ENCODE data around the gene GRN. TPM values are rescaled to one million over a fixed set of nuclear protein-coding genes. Genes with fewer than 3 reads are reported as not detected.

GRN gene
- total RNA-seq, 1 experiment from 2014 or later = 194 TPM

DNA sequence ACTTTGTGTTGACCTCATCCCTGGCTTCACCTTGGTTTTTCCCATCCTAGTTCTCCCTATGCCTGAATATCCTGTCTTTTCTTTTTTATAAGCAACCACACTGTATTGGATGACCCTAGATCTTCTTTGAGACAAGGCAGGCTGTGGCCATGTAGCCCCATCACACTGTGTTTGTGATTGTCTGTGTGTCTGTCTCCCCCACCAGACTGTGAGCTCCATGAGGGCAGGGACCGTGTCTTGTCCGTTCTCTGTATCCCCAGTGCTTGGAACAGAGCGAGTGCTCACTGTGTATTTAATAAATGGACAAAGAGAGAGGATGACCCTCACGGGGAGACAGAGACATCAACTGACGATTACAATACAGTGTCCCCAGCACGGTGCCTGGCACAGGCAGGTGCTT is 27.6 kb upstream of the GRN start:
- no peaks in the 10 kb centered on the region; the same call in 1 of the 2 replicates for H3K36me3 ChIP-seq (ENCODE audit: insufficient read depth, low read length)
- no peak for DNase-seq
- no peak overlapping the region for H3K4me2 ChIP-seq (ENCODE audit: low read depth, low read length, poor library complexity, severe bottlenecking)
- H3K9me2 ChIP-seq (replicated peaks; ENCODE audit: insufficient read depth, low read length) = no peaks in the 10 kb centered on the region
- no peak overlapping the region for H3K9ac ChIP-seq (ENCODE audit: low read length)
- no peak overlapping the region for H2AFZ ChIP-seq (ENCODE audit: low read length)
- no peaks in the 10 kb centered on the region for H3K27me3 ChIP-seq (ENCODE audit: low read length)
- H3K4me1 ChIP-seq (ENCODE audit: low read length) = peaks cover 12% of the 10 kb centered on the region
- H3K79me2 ChIP-seq (ENCODE audit: low read length) = no peaks in the 10 kb centered on the region
- no peaks in the 10 kb centered on the region for H4K20me1 ChIP-seq (ENCODE audit: insufficient read depth, low read depth, low read length)
- no peaks in the 10 kb centered on the region for H3K9me3 ChIP-seq (ENCODE audit: low read length)
- H3K4me3 ChIP-seq (ENCODE audit: low read length) = no peak overlapping the region
- H3K27ac ChIP-seq (ENCODE audit: low read length) = no peak overlapping the region

DNA sequence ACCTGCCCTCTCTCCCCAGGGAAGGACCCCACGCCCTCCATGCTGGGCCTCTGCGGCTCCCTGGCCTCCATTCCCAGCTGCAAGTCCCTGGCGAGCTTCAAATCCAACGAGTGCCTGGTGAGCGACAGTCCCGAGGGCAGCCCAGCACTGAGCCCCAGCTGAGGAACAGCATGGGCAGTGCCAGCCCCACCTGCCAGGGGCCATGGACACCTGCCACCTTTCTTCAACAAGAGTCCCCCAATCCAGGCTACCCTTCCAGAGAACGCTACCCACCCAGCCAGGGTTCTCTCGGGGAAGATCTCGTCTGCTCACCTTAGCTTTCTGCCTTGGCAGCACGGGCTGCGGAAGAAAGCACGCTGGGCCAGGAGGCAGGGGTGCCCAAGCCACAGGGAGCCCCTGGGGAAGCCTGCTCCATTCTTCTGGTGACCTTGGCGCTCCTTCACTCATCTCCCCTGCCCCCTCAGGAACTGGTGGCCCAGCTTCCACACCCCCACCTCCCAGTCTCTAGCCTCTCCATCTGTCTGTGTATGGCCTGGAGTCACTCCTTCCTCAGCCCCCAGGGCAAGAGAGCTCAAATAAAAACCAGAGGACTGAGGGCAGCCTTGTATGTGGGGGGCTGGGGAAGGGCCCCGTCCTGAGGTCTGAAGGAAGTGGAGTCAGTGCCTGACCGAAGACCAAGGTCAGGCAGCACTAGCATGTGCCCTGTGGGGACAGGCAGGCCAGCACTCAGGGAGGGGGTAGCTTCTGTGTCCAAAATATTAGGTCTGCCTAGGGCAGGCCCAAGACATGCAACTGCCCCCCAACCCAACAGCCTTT is 26.8 kb upstream of the GRN start:
- Histone ChIP-seq H3K9me2 (replicated peaks; ENCODE audit: insufficient read depth, low read length) (no peaks in the 10 kb centered on the region), H3K79me2 (ENCODE audit: low read length) (peaks cover under 1% of the 10 kb centered on the region), H3K9me3 (ENCODE audit: low read length) (no peaks in the 10 kb centered on the region), H3K9ac (ENCODE audit: low read length) (no peak overlapping the region), H3K36me3 (ENCODE audit: insufficient read depth, low read length) (no peaks in the 10 kb centered on the region; the same call in 1 of the 2 replicates), H2AFZ (ENCODE audit: low read length) (no peak overlapping the region), H3K4me3 (ENCODE audit: low read length) (no peak overlapping the region), H4K20me1 (ENCODE audit: insufficient read depth, low read depth, low read length) (no peaks in the 10 kb centered on the region), H3K4me2 (ENCODE audit: low read depth, low read length, poor library complexity, severe bottlenecking) (no peak overlapping the region), H3K27me3 (ENCODE audit: low read length) (no peaks in the 10 kb centered on the region), H3K27ac (ENCODE audit: low read length) (no peak overlapping the region), H3K4me1 (ENCODE audit: low read length) (peaks cover 12% of the 10 kb centered on the region)
- DNase-seq = no peak

DNA sequence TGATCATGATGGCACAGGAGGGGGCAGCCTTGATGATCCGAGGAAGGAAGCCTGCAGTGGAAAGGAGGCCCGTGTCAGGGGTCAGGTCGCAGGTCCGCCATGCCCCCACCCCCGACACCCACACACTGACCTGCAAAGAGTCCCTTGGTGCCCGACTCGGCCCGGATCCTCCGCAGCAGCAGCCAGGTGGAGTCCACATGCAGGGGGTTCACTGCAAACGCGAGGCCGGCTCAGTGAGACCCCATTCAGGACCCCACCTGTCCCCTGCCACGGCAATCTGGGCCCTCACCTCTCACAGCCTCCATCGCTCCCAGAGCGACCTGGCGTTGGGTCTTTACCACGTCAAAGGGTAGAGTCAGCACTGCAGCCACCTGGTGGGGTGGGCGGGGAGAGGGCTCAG is 25.0 kb upstream of the GRN start:
- no peak overlapping the region for H3K4me3 ChIP-seq (ENCODE audit: low read length)
- no peaks in the 10 kb centered on the region for H4K20me1 ChIP-seq (ENCODE audit: insufficient read depth, low read depth, low read length)
- peaks cover 17% of the 10 kb centered on the region for H3K4me1 ChIP-seq (ENCODE audit: low read length)
- H3K9me2 ChIP-seq (replicated peaks; ENCODE audit: insufficient read depth, low read length) = no peaks in the 10 kb centered on the region
- no peaks in the 10 kb centered on the region; the same call in 1 of the 2 replicates for H3K36me3 ChIP-seq (ENCODE audit: insufficient read depth, low read length)
- H3K9me3 ChIP-seq (ENCODE audit: low read length) = no peaks in the 10 kb centered on the region
- no peak overlapping the region for H3K4me2 ChIP-seq (ENCODE audit: low read depth, low read length, poor library complexity, severe bottlenecking)
- no peak overlapping the region for H3K9ac ChIP-seq (ENCODE audit: low read length)
- no peak overlapping the region for H2AFZ ChIP-seq (ENCODE audit: low read length)
- peaks cover 13% of the 10 kb centered on the region for H3K79me2 ChIP-seq (ENCODE audit: low read length)
- no peak overlapping the region for H3K27ac ChIP-seq (ENCODE audit: low read length)
- H3K27me3 ChIP-seq (ENCODE audit: low read length) = no peaks in the 10 kb centered on the region
- DNase-seq = no peak

DNA sequence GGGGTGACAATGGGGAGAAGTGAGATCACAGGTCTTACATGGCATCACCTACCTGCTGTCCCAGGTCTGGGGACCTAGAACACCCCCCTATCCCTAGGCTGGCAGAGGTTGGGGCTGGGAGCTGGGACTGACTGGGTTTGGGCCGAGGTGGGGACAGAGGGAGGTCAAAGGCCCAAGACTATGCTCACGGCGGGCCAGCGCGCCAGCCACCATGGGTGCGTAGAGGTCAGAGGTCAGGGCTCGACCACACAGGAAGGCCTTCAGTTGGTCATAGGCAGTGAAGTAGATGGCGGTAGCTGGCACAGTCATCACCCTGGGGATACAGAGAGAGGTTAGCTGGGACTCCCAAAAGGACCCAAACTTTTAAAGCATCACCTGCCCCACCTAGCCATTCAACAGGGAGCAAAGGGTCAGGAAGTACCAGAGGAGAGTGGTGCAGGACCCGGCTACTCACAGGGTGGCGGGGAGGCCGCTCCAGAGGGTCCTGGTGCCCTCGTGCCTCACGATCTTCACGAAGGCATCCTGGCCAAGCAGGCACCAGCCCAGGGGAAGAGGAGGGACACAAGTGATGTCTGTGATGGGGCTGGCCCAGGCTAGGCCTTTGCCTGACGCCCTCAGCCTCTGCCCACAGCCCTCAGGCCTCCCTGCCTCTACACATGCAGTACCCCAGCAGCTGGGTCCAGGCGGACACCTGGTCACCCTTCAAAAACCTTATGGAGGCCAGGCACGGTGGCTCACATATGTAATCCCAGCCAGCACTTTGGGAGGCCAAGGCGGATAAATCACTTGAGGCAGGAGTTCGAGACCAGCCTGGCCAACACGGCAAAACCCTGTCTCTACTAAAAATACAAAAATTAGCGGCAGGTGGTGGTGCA is 23.6 kb upstream of the GRN start:
- Histone ChIP-seq H3K4me3 (ENCODE audit: low read length) (no peak overlapping the region), H3K79me2 (ENCODE audit: low read length) (peaks cover 13% of the 10 kb centered on the region), H3K4me1 (ENCODE audit: low read length) (peaks cover 23% of the 10 kb centered on the region), H3K27ac (ENCODE audit: low read length) (no peak overlapping the region), H3K36me3 (ENCODE audit: insufficient read depth, low read length) (no peaks in the 10 kb centered on the region; the same call in 1 of the 2 replicates), H3K9me3 (ENCODE audit: low read length) (no peaks in the 10 kb centered on the region), H3K9me2 (replicated peaks; ENCODE audit: insufficient read depth, low read length) (no peaks in the 10 kb centered on the region), H3K4me2 (ENCODE audit: low read depth, low read length, poor library complexity, severe bottlenecking) (no peak overlapping the region), H4K20me1 (ENCODE audit: insufficient read depth, low read depth, low read length) (no peaks in the 10 kb centered on the region), H3K9ac (ENCODE audit: low read length) (no peak overlapping the region), H3K27me3 (ENCODE audit: low read length) (no peaks in the 10 kb centered on the region), H2AFZ (ENCODE audit: low read length) (no peak overlapping the region)
- DNase-seq = no peak

DNA sequence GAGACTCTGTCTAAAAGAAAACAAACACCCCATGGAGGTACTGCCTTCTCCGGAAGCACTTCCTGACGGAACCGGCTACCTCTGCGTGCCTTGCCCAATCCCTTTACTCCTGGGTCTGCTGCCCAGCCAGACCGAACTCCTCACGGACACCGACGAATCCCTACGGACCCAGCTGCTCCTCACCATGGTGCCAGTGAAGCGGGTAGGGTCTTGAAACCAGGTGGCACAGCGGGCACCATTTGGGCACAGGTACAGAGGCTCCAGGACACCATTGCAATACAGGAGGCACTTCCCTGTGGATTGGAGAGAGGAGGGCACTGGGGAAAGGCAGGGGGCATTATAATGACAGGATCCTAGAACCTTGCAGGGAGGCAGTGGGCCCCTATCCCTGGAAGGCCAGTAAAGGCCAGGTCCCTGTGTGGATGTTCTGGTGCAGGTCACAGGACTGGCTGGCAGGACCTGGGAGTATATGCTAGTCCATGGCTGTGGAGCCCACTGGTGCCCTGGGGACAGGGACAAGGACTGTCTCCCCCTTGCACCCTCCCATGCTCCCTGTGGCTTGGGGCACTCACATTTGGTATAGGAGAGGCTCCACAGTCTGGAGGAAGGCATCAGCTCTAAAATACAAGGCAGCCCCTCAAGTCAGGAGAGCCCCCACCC is 22.7 kb upstream of the GRN start:
- DNase-seq = no peak
- Histone ChIP-seq H3K9me3 (ENCODE audit: low read length) (no peaks in the 10 kb centered on the region), H4K20me1 (ENCODE audit: insufficient read depth, low read depth, low read length) (no peaks in the 10 kb centered on the region), H3K9me2 (replicated peaks; ENCODE audit: insufficient read depth, low read length) (no peaks in the 10 kb centered on the region), H3K27me3 (ENCODE audit: low read length) (no peaks in the 10 kb centered on the region), H3K9ac (ENCODE audit: low read length) (no peak overlapping the region), H3K4me3 (ENCODE audit: low read length) (no peak overlapping the region), H3K27ac (ENCODE audit: low read length) (no peak overlapping the region), H2AFZ (ENCODE audit: low read length) (no peak overlapping the region), H3K36me3 (ENCODE audit: insufficient read depth, low read length) (no peaks in the 10 kb centered on the region; the same call in 1 of the 2 replicates), H3K79me2 (ENCODE audit: low read length) (peaks cover 13% of the 10 kb centered on the region), H3K4me2 (ENCODE audit: low read depth, low read length, poor library complexity, severe bottlenecking) (no peak overlapping the region), H3K4me1 (ENCODE audit: low read length) (peaks cover 27% of the 10 kb centered on the region)

DNA sequence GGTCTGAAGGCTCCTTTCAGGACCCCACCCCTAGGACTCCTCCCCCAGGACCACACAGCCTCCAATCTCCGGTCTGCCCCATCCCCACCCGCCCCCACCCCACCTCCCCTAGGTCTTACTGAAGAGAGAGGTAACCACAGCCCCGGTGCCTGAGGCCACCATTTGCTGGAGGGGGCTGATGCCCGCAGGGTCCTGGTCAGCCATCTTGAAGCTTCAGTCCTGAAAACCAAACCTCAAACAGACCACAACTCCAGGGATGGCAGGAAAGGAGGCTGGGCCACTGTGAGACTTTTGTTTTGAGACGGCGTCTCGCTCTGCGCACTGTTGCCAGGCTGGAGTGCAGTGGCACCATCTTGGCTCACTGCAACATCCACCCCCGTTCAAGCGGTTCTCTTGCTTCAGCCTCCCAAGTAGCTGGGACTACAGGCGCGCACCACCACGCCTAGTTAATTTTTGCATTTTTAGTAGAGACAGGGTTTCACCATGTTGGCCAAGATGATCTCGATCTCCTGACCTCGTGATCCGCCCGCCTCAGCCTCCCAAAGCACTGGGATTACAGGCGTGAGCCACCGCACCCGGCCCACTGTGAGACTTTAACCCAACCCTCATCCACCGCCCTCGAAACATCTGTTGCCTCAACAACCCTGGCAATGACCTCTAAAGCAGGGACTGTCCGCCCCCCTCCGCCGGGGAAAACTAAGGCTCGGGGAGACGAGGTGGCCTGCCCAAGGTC is 21.6 kb upstream of the GRN start:
- Histone ChIP-seq H3K36me3 (ENCODE audit: insufficient read depth, low read length) (no peaks in the 10 kb centered on the region; the same call in 1 of the 2 replicates), H3K27ac (ENCODE audit: low read length) (no peak overlapping the region), H3K9me2 (replicated peaks; ENCODE audit: insufficient read depth, low read length) (no peaks in the 10 kb centered on the region), H3K4me3 (ENCODE audit: low read length) (peak overlapping the region; percentile 100), H3K4me2 (ENCODE audit: low read depth, low read length, poor library complexity, severe bottlenecking) (peak overlapping the region; percentile 100), H3K9ac (ENCODE audit: low read length) (peak overlapping the region; percentile 97), H3K79me2 (ENCODE audit: low read length) (peaks cover 13% of the 10 kb centered on the region), H3K9me3 (ENCODE audit: low read length) (no peaks in the 10 kb centered on the region), H3K4me1 (ENCODE audit: low read length) (peaks cover 37% of the 10 kb centered on the region), H3K27me3 (ENCODE audit: low read length) (no peaks in the 10 kb centered on the region), H4K20me1 (ENCODE audit: insufficient read depth, low read depth, low read length) (no peaks in the 10 kb centered on the region), H2AFZ (ENCODE audit: low read length) (no peak overlapping the region)
- no peak for DNase-seq

DNA sequence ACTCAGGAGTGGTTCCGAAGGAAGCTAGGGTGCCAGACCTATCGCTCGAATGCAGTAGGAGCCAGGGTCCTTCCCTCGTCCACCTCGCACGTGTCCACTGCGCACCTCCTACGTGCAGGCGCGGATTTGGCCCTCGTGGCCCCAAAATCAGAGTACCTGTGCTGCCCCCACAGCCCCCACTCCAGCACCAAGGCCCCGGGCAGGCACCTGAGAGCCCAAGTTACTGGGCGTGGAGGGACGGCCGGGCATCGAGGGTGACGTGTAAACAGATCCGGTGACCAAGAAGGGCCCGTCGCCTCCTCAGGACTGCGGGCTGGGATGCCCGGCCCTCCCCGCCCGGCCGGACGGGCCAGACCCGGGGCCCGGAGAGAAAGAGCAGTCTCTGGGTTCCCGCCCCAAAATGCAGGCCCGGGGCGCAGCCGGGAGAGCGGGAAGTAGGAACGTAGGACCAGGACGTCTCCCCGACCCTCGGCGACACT is 21.0 kb upstream of the GRN start:
- Histone ChIP-seq H3K4me1 (ENCODE audit: low read length) (peaks cover 37% of the 10 kb centered on the region), H4K20me1 (ENCODE audit: insufficient read depth, low read depth, low read length) (no peaks in the 10 kb centered on the region), H3K9me3 (ENCODE audit: low read length) (no peaks in the 10 kb centered on the region), H3K4me2 (ENCODE audit: low read depth, low read length, poor library complexity, severe bottlenecking) (peak overlapping the region; percentile 100), H3K9ac (ENCODE audit: low read length) (peak overlapping the region; percentile 97), H3K4me3 (ENCODE audit: low read length) (peak overlapping the region; percentile 100), H3K27me3 (ENCODE audit: low read length) (no peaks in the 10 kb centered on the region), H3K27ac (ENCODE audit: low read length) (no peak overlapping the region; the same call in 1 of the 2 replicates), H3K36me3 (ENCODE audit: insufficient read depth, low read length) (no peaks in the 10 kb centered on the region; the same call in 1 of the 2 replicates), H3K9me2 (replicated peaks; ENCODE audit: insufficient read depth, low read length) (no peaks in the 10 kb centered on the region), H2AFZ (ENCODE audit: low read length) (peak overlapping the region; percentile 43; the same call in 1 of the 2 replicates), H3K79me2 (ENCODE audit: low read length) (peaks cover 13% of the 10 kb centered on the region)
- no peak for DNase-seq

Measured in Karpas-422 (cell line).